PC-3 (cell line): ENCODE measurements around the gene RAB37. TPM values are rescaled to one million over a fixed set of nuclear protein-coding genes. Genes with fewer than 3 reads are reported as not detected.

Experiments
- ATAC-seq: fragments of 200-7000 bp; cut with Tn5 transposase; 2 replicates; pipeline ENCODE4 v1.9.1; 2020; ENCODE audit warnings: mild to moderate bottlenecking, moderate library complexity
- BruUV-seq: library from RNA; stranded (reverse); fragments of 400-500 nt; replicated peaks from 2 replicates; lab custom pipeline; 2021; lab: Mats Ljungman, UMichigan
- CTCF ChIA-PET: fragments of 300-600 bp; sonication (Branson Sonifier 250); formaldehyde crosslinking; loops from one replicate; lab custom pipeline; 2022; ENCODE audit warnings: antibody characterized with exemption; lab: Charles Lee
- POLR2A ChIA-PET: fragments of 300-600 bp; sonication (Branson Sonifier 250); formaldehyde crosslinking; loops from one replicate; lab custom pipeline; 2022; ENCODE audit warnings: antibody characterized with exemption; ENCODE audit not compliant: unreplicated experiment; lab: Charles Lee
- DNase-seq: peaks from one replicate; pipeline ENCODE4 v3.0.0-alpha.2; 2015
- H2AFZ ChIP-seq: fragments of 300-600 bp; sonication (generic); 2 replicates; pipeline ENCODE4 v1.6.0; 2016; ENCODE audit warnings: antibody characterized with exemption, low read length
- H3F3A ChIP-seq: fragments of 300-600 bp; sonication (generic); one replicate; pipeline ENCODE4 v1.6.0; 2017; ENCODE audit warnings: antibody characterized with exemption, low read length, control low read depth, mild to moderate bottlenecking; ENCODE audit not compliant: unreplicated experiment
- H3K27ac ChIP-seq: fragments of 300-600 bp; sonication (generic); 2 replicates; pipeline ENCODE4 v1.5.1; 2016; ENCODE audit warnings: mild to moderate bottlenecking, low read length
- H3K27me3 ChIP-seq: fragments of 300-600 bp; sonication (generic); 2 replicates; pipeline ENCODE4 v1.6.1; 2016; ENCODE audit warnings: low read length, mixed read lengths
- H3K36me3 ChIP-seq: fragments of 300-600 bp; sonication (generic); 2 replicates; pipeline ENCODE4 v1.6.1; 2016; ENCODE audit warnings: low read depth, mixed run types, low read length, mixed read lengths
- H3K4me1 ChIP-seq: fragments of 300-600 bp; sonication (generic); 2 replicates; pipeline ENCODE4 v1.5.1; 2016; ENCODE audit warnings: low read length; ENCODE audit not compliant: insufficient read depth
- H3K4me2 ChIP-seq: fragments of 300-600 bp; sonication (generic); 2 replicates; pipeline ENCODE4 v1.6.0; 2016; ENCODE audit warnings: low read length
- H3K4me3 ChIP-seq: fragments of 300-600 bp; sonication (generic); 2 replicates; pipeline ENCODE4 v1.5.1; 2016; ENCODE audit warnings: mild to moderate bottlenecking, low read length, mixed read lengths
- H3K79me2 ChIP-seq: fragments of 300-600 bp; sonication (generic); 2 replicates; pipeline ENCODE4 v1.6.1; 2017; ENCODE audit warnings: low read length, mixed read lengths
- H3K9ac ChIP-seq: fragments of 300-600 bp; sonication (generic); 2 replicates; pipeline ENCODE4 v1.6.0; 2016; ENCODE audit warnings: mild to moderate bottlenecking, low read length
- H3K9me2 ChIP-seq: fragments of 300-600 bp; sonication (generic); replicated peaks from 2 replicates; pipeline ENCODE4 v1.6.1; 2016; ENCODE audit warnings: mixed run types, low read length, mixed read lengths
- H3K9me3 ChIP-seq: fragments of 300-600 bp; sonication (generic); 2 replicates; pipeline ENCODE4 v1.6.1; 2016; ENCODE audit warnings: low read length, mixed read lengths
- H4K20me1 ChIP-seq: fragments of 300-600 bp; sonication (generic); 2 replicates; pipeline ENCODE4 v1.6.1; 2016; ENCODE audit warnings: low read length, mixed read lengths
- EZH2 ChIP-seq: fragments of 300-600 bp; sonication (generic); IDR thresholded peaks from one replicate; pipeline ENCODE4 v1.6.1; 2017; ENCODE audit warnings: antibody characterized with exemption, mild to moderate bottlenecking, low read length; ENCODE audit not compliant: unreplicated experiment
- EZH2phosphoT487 ChIP-seq: fragments of 300-600 bp; sonication (generic); IDR thresholded peaks from 2 replicates; pipeline ENCODE4 v1.6.1; 2018; ENCODE audit warnings: mild to moderate bottlenecking, antibody characterized with exemption, low read length, borderline replicate concordance
- intact Hi-C: fragments of 100-400 bp; cut with micrococcal nuclease; formaldehyde crosslinking; loops from 2 replicates; pipeline ENCODE4 v1.9.0; 2023
- total RNA-seq: library from RNA; depleted of rRNA; stranded (reverse); fragments of >200 nt; gene quantifications from 2 replicates; pipeline ENCODE4 v1.2.3, GENCODE V29; 2014
- TF ChIP-seq, protein P1 (sequence below): fragments of 300-600 bp; sonication (generic); conservative IDR thresholded peaks from 2 replicates; pipeline ENCODE4 v1.5.1; 2017; ENCODE audit warnings: antibody characterized with exemption, low read depth, mild to moderate bottlenecking, low read length

RAB37 gene
- total RNA-seq, 1 experiment from 2014 or later, result 0.66 TPM

DNA sequence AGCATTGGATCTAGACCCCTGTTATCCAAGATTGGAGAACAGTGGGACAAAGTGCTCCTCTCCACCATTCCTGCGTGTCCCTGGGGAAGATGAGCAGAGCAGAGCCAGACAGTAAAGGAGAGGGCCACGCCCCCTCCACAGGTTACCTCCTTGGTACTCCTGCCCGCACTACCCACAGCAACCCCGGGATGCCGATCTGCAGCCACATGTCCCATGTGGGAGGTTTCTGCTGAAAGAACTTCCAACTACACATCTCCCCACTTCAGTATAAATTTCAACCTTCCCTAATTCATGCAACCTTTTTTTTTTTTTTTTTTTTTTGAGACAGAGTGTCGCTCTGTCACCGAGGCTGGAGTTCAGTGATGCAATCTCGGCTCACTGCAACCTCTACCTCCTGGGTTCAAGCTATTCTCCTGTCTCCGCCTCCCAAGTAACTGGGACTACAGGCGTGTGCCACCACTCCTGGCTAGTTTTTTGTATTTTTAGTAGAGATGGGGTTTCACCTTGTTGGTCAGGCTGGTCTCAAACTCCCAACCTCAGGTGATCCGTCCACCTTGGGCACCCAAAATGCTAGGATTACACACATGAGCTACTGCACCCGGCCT lies 2.3 kb downstream of the RAB37 start:
- Histone ChIP-seq H3K27ac (no peak overlapping the region), H4K20me1 (no peaks in the 10 kb centered on the region), H3K36me3 (no peaks in the 10 kb centered on the region), H2AFZ (no peak overlapping the region), H3K4me1 (peaks cover 22% of the 10 kb centered on the region), H3K79me2 (no peaks in the 10 kb centered on the region), H3K9me3 (no peaks in the 10 kb centered on the region), H3K9ac (no peak overlapping the region), H3K4me2 (no peak overlapping the region), H3K9me2 (no peaks in the 10 kb centered on the region), H3F3A (no peaks in the 10 kb centered on the region), H3K27me3 (peaks cover 54% of the 10 kb centered on the region), H3K4me3 (no peak overlapping the region)
- TF ChIP-seq, protein P1, sequence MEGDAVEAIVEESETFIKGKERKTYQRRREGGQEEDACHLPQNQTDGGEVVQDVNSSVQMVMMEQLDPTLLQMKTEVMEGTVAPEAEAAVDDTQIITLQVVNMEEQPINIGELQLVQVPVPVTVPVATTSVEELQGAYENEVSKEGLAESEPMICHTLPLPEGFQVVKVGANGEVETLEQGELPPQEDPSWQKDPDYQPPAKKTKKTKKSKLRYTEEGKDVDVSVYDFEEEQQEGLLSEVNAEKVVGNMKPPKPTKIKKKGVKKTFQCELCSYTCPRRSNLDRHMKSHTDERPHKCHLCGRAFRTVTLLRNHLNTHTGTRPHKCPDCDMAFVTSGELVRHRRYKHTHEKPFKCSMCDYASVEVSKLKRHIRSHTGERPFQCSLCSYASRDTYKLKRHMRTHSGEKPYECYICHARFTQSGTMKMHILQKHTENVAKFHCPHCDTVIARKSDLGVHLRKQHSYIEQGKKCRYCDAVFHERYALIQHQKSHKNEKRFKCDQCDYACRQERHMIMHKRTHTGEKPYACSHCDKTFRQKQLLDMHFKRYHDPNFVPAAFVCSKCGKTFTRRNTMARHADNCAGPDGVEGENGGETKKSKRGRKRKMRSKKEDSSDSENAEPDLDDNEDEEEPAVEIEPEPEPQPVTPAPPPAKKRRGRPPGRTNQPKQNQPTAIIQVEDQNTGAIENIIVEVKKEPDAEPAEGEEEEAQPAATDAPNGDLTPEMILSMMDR, result no peak
- no peak for TF ChIP-seq EZH2
- no peak for TF ChIP-seq EZH2phosphoT487
- ChIA-PET POLR2A (no interaction called here), CTCF (interaction anchor here (3.5 kb wide), 1 partner anchor 82 kb away, joined by 53 read pairs; no protein-coding TSS in a partner anchor)
- intact Hi-C loops, result no loop called here
- no TSS peak for BruUV-seq
- DNase-seq (no peak), ATAC-seq (no peak)

DNA sequence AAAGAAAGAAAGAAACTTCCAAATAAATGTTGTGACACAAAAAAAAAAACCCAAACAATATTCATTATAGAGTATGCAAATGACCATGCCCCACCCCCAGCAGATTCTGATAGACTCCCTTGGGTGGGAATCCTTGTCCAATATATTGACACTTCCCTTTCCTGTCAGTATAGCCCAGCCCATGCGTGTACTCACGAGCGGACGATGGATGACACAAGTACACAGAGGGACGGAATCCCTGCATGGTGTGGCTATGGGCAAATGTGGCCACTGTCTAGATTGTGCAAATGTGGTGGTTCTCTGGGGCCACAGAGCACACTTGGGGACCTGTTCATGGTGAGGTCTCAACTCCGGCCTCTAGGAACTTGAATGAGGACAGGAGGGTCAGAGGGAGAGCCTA lies 3.1 kb downstream of the RAB37 start:
- ATAC-seq (no peak), DNase-seq (no peak)
- Histone ChIP-seq H3K27me3 (peaks cover 49% of the 10 kb centered on the region), H3K79me2 (no peaks in the 10 kb centered on the region), H3K9me3 (no peaks in the 10 kb centered on the region), H3F3A (no peaks in the 10 kb centered on the region), H3K27ac (no peak overlapping the region), H3K9ac (no peak overlapping the region), H3K4me1 (peaks cover 22% of the 10 kb centered on the region), H3K4me2 (no peak overlapping the region), H3K36me3 (no peaks in the 10 kb centered on the region), H3K9me2 (no peaks in the 10 kb centered on the region), H3K4me3 (no peak overlapping the region), H2AFZ (no peak overlapping the region), H4K20me1 (no peaks in the 10 kb centered on the region)
- BruUV-seq, result no TSS peak
- intact Hi-C loops, result no loop called here
- CTCF ChIA-PET, result no interaction called here
- TF ChIP-seq, protein P1, result no peak
- TF ChIP-seq EZH2 (no peak), EZH2phosphoT487 (no peak)
- POLR2A ChIA-PET, result no interaction called here

DNA sequence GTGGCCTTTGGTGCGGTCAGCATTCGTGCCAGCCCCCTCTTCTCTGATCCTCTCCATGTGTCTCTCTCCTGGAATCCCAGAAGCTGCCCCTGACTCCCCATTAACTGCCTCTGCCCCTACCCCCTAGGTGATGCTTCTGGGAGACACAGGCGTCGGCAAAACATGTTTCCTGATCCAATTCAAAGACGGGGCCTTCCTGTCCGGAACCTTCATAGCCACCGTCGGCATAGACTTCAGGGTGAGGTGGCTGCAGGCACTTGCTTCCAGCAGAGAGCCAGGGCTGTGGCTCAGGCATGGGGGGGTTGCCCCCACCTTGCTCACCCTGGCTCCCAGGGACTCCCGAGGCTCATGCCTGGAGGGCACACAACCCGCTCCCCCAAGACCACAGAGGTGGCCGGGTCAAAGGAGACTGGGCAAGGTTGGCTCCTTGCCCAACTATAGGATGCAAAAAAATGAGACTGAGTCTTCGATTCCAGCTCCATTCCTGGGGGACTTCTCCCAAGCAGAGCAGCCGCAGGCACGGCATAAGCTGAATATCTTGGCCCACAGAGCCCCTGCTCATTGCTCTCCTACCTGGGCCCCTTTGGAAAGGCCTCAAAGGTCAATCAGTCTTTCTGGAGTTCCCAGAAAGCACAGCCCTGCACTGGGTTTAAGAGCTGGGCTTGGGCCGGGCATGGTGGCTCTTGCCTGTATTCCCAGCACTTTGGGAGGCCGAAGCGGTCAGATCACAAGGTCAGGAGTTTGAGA lies 3.8 kb downstream of the RAB37 start:
- BruUV-seq, result no TSS peak
- H2AFZ ChIP-seq, result no peak overlapping the region
- H3K4me1 ChIP-seq, result peaks cover 22% of the 10 kb centered on the region
- no peak for ATAC-seq
- H3K27ac ChIP-seq, result no peak overlapping the region
- H3K79me2 ChIP-seq, result no peaks in the 10 kb centered on the region
- no peaks in the 10 kb centered on the region for H3F3A ChIP-seq
- peaks cover 42% of the 10 kb centered on the region for H3K27me3 ChIP-seq
- intact Hi-C loops, result no loop called here
- H3K9ac ChIP-seq, result no peak overlapping the region
- ChIA-PET CTCF (no interaction called here), POLR2A (no interaction called here)
- H3K4me3 ChIP-seq, result no peak overlapping the region
- TF ChIP-seq, protein P1, result no peak
- no peak for TF ChIP-seq EZH2phosphoT487
- no peak for TF ChIP-seq EZH2
- H3K36me3 ChIP-seq, result no peaks in the 10 kb centered on the region
- H3K9me3 ChIP-seq, result no peaks in the 10 kb centered on the region
- no peak overlapping the region for H3K4me2 ChIP-seq
- no peaks in the 10 kb centered on the region for H4K20me1 ChIP-seq
- H3K9me2 ChIP-seq, result no peaks in the 10 kb centered on the region
- DNase-seq, result no peak
